HL-60 (cell line): ENCODE measurements around the gene PTPRG.

Source experiments
- CTCF ChIP-seq: IDR thresholded peaks from one replicate; pipeline ENCODE4 v1.5.1; 2011; ENCODE audit warnings: low read length, control low read depth, inconsistent platforms; ENCODE audit not compliant: insufficient read depth
- GABPA ChIP-seq: IDR thresholded peaks from 2 replicates; pipeline ENCODE4 v1.6.1; 2012; ENCODE audit warnings: low read depth
- POLR2AphosphoS5 ChIP-seq: IDR thresholded peaks from 2 replicates; pipeline ENCODE4 v1.6.1; 2012; ENCODE audit warnings: low read depth
- REST ChIP-seq: IDR thresholded peaks from 2 replicates; pipeline ENCODE4 v1.6.1; 2012; ENCODE audit warnings: low read depth; ENCODE audit not compliant: insufficient replicate concordance
- SPI1 ChIP-seq: IDR thresholded peaks from 2 replicates; pipeline ENCODE4 v1.6.1; 2012; ENCODE audit warnings: low read depth, mild to moderate bottlenecking, borderline replicate concordance

DNA sequence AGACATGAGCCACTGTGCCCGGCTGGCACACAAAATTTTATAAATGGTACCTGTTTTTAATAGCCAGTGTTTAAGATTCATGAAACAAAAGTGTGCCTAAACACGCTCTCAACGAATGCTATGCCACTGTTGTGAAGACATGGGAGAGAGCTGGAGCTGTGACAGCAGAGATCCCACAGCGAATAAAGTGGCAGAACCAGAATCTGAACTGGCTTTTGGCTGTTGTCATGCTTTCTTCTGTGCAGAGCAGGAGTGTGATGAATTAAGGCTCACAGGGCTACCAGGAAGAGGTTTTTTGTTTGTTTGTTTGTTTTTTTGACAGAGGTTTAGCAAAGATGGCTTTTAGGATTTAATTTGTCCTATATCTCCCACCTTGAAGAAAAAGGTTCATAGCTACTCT, 14.5 kb downstream of the PTPRG start:
- TF ChIP-seq CTCF: no peak
- no peak for TF ChIP-seq POLR2AphosphoS5
- no peak for TF ChIP-seq REST
- TF ChIP-seq SPI1: no peak
- TF ChIP-seq GABPA: no peak
